ENCODE results near the gene RNF5. TPM values are rescaled to one million over a fixed set of nuclear protein-coding genes. Genes with fewer than 3 reads are reported as not detected.

RNF5 gene
- total and polyA plus RNA-seq, 2 experiments from 2014 or later: 48.1 to 58.8 TPM

DNA sequence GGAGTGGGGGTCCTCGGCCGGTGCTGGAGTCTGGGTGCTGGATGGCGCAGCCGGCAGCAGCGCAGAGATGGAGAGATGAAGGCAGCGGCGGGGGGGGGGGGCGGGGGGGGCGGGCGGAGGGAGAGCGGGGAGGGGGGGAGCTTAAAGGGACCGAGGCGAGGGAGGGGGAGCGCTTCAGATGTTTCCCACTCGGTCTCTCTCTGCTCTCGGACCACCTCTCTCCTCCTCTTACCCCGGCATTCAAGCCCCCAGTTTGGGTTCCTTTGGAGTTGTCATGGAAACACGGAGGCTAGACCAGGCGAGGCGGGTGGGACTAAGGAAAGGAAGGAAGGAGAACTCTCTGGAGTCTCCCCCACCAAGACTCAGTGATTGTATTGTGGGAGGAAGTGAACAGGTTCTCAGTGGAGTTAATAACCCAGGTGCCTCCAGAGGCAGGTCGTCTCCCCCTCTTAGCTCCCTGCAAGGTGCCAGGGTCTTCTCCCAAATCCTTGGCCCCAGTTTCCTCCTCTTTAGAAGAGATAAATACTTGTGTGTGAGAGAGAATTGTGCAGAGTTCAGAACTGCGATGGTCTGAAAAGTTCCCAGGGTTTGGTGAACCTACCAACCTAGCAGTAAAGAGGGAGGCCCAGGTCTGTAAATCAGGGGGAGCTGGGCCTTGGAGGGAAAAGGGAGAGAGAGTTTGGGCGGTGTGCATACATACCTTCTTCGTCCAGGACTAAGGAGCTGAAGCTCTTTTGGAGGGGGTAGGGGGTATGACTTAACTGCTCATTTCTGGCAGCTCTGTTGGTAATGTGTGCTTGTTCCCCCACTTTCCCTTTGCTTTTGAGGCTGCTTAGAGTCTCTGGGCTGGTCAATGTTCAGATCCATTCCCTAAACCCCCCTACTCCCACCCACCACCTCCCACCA lies 26.1 kb upstream of the RNF5 start, which contains the start of gene PRRT1:
Gene PRRT1, minus strand, starts transcription at position 77 of the 906 bp plus-strand sequence. CDS start 112 bp downstream, outside the sequence.
- peak within 1 kb of the TSS; percentile 91 for H3K27ac ChIP-seq
- peaks cover 4% of the 10 kb centered on the region; the same call in 1 of the 2 replicates for H3K36me3 ChIP-seq (ENCODE audit: low read depth)
- no peaks in the 10 kb centered on the region for H4K20me1 ChIP-seq (ENCODE audit: insufficient read depth)
- peak within 1 kb of the TSS; percentile 97 for H2AFZ ChIP-seq
- H3K4me2 ChIP-seq (ENCODE audit: unreplicated experiment): peak within 1 kb of the TSS; percentile 93
- no peaks in the 10 kb centered on the region for H3K9me2 ChIP-seq (ENCODE audit: insufficient read depth)
- TF ChIP-seq EZH2phosphoT487 (IDR thresholded peaks at IDR 0.05; ENCODE audit: insufficient read depth, low read depth) (no peak), EZH2 (IDR thresholded peaks at IDR 0.05; ENCODE audit: insufficient read depth, poor library complexity, severe bottlenecking) (no peak)
- DNase-seq: peak; percentile 45
- peaks cover 20% of the 10 kb centered on the region for H3K4me1 ChIP-seq (ENCODE audit: insufficient read depth)
- H3K4me3 ChIP-seq: peak within 1 kb of the TSS; percentile 94
- H3K9me3 ChIP-seq (ENCODE audit: low read depth): no peaks in the 10 kb centered on the region
- H3K9ac ChIP-seq: peak within 1 kb of the TSS; percentile 91
- no peaks in the 10 kb centered on the region for H3K27me3 ChIP-seq (replicated peaks; ENCODE audit: insufficient read depth)
- peaks cover 28% of the 10 kb centered on the region for H3K79me2 ChIP-seq (ENCODE audit: insufficient read depth)
- in situ Hi-C loops (cut with MboI): no loop called here
- WGBS, 2 experiments (ENCODE audit: low coverage in 1 of 2, low lambda C conversion rate in 2 of 2, missing lambda C conversion rate in 2 of 2): 4 to 16% methylated on average over 5 to 20 of the region's 24 CpGs
- peaks cover 9% of the 10 kb centered on the region; the same call in 1 of the 2 replicates for H3F3A ChIP-seq (ENCODE audit: insufficient read depth)

DNA sequence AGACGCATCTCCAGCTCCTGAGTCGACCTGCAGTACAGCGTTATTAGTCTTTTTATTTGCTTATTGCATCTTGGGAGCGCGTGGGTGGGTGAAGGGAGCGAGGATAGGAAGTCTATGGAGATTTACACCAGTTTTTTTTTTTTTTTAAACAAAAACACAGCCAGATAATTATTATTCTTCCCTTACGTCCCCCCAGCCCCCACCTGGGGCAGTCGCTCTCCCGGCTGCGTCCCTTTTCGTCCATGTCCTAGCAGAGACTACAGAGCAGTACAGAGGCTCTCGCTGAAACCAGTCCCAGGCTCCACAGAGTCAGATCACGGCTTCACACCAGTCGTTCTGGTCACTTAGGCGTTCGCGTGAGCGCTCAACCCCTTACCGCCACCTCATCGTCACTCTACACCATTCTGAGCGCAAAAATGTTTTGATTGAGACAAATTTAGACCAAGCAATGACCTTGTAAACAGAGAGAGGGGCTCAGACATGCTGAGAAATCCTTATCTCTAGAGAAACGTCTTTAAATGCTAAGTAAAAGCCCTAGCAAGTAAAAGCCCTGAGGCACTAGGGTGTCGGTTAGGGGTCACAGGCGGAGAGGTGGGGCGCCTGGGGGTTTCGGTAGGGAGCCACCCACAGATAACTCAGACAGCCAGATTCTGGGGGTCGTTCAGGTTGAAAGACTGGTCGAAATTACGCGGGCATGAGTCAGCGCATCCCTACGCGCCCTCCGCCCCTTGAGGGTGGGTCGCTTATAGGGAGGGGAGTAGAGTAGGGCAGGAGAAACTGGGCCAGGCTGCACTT lies 25.2 kb upstream of the RNF5 start:
- Histone ChIP-seq H3K4me2 (ENCODE audit: unreplicated experiment) (peak overlapping the region; percentile 93), H2AFZ (peak overlapping the region; percentile 97), H3K4me1 (ENCODE audit: insufficient read depth) (peaks cover 20% of the 10 kb centered on the region), H3K9me3 (ENCODE audit: low read depth) (no peaks in the 10 kb centered on the region), H3K79me2 (ENCODE audit: insufficient read depth) (peaks cover 28% of the 10 kb centered on the region), H4K20me1 (ENCODE audit: insufficient read depth) (no peaks in the 10 kb centered on the region), H3K9ac (peak overlapping the region; percentile 91), H3K27ac (peak overlapping the region; percentile 91), H3F3A (ENCODE audit: insufficient read depth) (peaks cover 9% of the 10 kb centered on the region; the same call in 1 of the 2 replicates), H3K9me2 (ENCODE audit: insufficient read depth) (no peaks in the 10 kb centered on the region), H3K4me3 (peak overlapping the region; percentile 94), H3K36me3 (ENCODE audit: low read depth) (peaks cover 9% of the 10 kb centered on the region; the same call in 1 of the 2 replicates), H3K27me3 (replicated peaks; ENCODE audit: insufficient read depth) (no peaks in the 10 kb centered on the region)
- TF ChIP-seq EZH2 (IDR thresholded peaks at IDR 0.05; ENCODE audit: insufficient read depth, poor library complexity, severe bottlenecking) (no peak), EZH2phosphoT487 (IDR thresholded peaks at IDR 0.05; ENCODE audit: insufficient read depth, low read depth) (no peak)
- DNase-seq: peak; percentile 77
- 7 to 10% methylated on average over 35 of the region's 35 CpGs for WGBS, 2 experiments (ENCODE audit: low coverage in 1 of 2, low lambda C conversion rate in 2 of 2, missing lambda C conversion rate in 2 of 2)
- in situ Hi-C loops (cut with MboI): no loop called here

DNA sequence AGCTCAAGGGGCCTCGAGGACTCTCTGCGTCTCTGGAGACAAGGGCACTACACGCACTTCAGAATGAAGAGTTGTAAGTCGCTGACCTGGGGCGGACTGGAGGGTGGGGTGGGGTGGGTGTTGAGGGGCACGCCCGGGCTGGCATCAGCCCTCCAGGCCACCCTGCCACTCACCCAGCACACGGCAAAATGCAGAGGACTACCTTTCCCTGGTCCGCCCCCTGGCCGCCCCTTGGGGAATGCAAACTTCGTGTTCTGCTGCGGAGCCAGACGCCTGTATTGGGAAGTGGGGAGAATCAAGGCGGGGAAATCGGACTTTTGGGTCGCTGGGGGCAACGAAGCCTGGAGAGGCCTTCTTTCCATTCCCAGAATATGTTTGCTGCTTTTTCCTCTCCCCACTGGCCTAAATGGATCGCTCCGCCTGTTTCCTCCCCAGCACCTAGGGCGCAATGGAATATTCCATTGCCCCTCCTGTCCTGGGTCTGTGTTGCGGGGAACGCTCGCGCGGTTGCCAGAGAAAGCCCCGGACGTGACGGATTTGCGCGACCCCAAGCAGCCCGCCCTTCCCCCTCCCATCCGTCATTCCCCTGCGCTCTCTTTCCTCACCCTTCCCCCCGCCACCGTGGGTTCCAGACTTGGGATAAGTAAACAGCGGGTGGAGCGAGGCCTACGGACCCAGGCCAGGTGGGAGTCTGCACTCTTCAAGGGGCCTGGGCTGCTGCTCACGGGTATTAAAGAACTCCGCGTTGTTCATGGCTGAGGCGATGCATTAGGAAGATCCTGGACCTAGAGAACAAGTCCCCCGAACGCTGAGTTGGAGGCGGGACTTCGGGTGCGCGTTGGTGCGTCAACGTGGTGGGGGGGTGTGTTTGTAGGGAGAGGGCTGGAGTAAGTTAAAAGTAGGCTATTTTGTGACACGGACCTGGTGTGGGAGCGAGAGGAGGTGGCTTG lies 24.4 kb upstream of the RNF5 start, which contains the start of gene PPT2:
Gene PPT2, plus strand, starts transcription at position 578 of the 950 bp plus-strand sequence. CDS start 454 bp downstream, outside the sequence.
- H3K4me2 ChIP-seq (ENCODE audit: unreplicated experiment): peak within 1 kb of the TSS; percentile 93
- H3K27me3 ChIP-seq (replicated peaks; ENCODE audit: insufficient read depth): no peaks in the 10 kb centered on the region
- peak; percentile 93 for DNase-seq
- H3K9ac ChIP-seq: peak within 1 kb of the TSS; percentile 91
- in situ Hi-C loops (cut with MboI): no loop called here
- 1 to 2% methylated on average over 40 to 52 of the region's 52 CpGs for WGBS, 2 experiments (ENCODE audit: low coverage in 1 of 2, low lambda C conversion rate in 2 of 2, missing lambda C conversion rate in 2 of 2)
- TF ChIP-seq EZH2phosphoT487 (IDR thresholded peaks at IDR 0.05; ENCODE audit: insufficient read depth, low read depth) (no peak), EZH2 (IDR thresholded peaks at IDR 0.05; ENCODE audit: insufficient read depth, poor library complexity, severe bottlenecking) (no peak)
- no peaks in the 10 kb centered on the region for H3K9me2 ChIP-seq (ENCODE audit: insufficient read depth)
- H3K36me3 ChIP-seq (ENCODE audit: low read depth): peaks cover 14% of the 10 kb centered on the region; the same call in 1 of the 2 replicates
- H3K4me1 ChIP-seq (ENCODE audit: insufficient read depth): peaks cover 20% of the 10 kb centered on the region
- no peaks in the 10 kb centered on the region for H3K9me3 ChIP-seq (ENCODE audit: low read depth)
- H3F3A ChIP-seq (ENCODE audit: insufficient read depth): peaks cover 9% of the 10 kb centered on the region; the same call in 1 of the 2 replicates
- no peaks in the 10 kb centered on the region for H4K20me1 ChIP-seq (ENCODE audit: insufficient read depth)
- H3K79me2 ChIP-seq (ENCODE audit: insufficient read depth): peaks cover 28% of the 10 kb centered on the region
- H3K27ac ChIP-seq: peak within 1 kb of the TSS; percentile 91
- peak within 1 kb of the TSS; percentile 97 for H2AFZ ChIP-seq
- peak within 1 kb of the TSS; percentile 94 for H3K4me3 ChIP-seq
